Measurements from ENCODE around the gene AP1M1.

AP1M1 gene

GRCh38 chr19:16232568-16232967 is 34.9 kb downstream of the AP1M1 start:
- H3K27ac ChIP-seq (ENCODE audit: low read length) = no peak overlapping the region
- no CpG with 5 or more reads among the region's 13 CpGs for WGBS (ENCODE audit: insufficient coverage, insufficient read length)
- no peaks in the 10 kb centered on the region for H3K36me3 ChIP-seq (ENCODE audit: control insufficient read depth, insufficient read depth, low read length)
- H3K27me3 ChIP-seq (ENCODE audit: control insufficient read depth, insufficient read depth, low read length) = no peaks in the 10 kb centered on the region
- H3K4me1 ChIP-seq (ENCODE audit: control insufficient read depth, insufficient read depth, low read length) = no peaks in the 10 kb centered on the region
- H3K9me3 ChIP-seq (ENCODE audit: control insufficient read depth, insufficient read depth, low read length) = no peaks in the 10 kb centered on the region
- no peak for DNase-seq (ENCODE audit: low read depth, low spot score)
- H3K4me3 ChIP-seq (ENCODE audit: low read length) = no peak overlapping the region

- Histone ChIP-seq H3K27me3 (ENCODE audit: control insufficient read depth, insufficient read depth, low read length) (no peaks in the 10 kb centered on the region), H3K27ac (ENCODE audit: low read length) (no peak overlapping the region), H3K4me1 (ENCODE audit: control insufficient read depth, insufficient read depth, low read length) (no peaks in the 10 kb centered on the region), H3K9me3 (ENCODE audit: control insufficient read depth, insufficient read depth, low read length) (no peaks in the 10 kb centered on the region), H3K4me3 (ENCODE audit: low read length) (no peak overlapping the region), H3K36me3 (ENCODE audit: control insufficient read depth, insufficient read depth, low read length) (no peaks in the 10 kb centered on the region)
- no peak for DNase-seq (ENCODE audit: low read depth, low spot score)
- no CpG with 5 or more reads among the region's 19 CpGs for WGBS (ENCODE audit: insufficient coverage, insufficient read length)
Observed at GRCh38 chr19:16233081-16233776, 35.5 kb downstream of the AP1M1 start.

GRCh38 chr19:16233836-16234551 is 36.3 kb downstream of the AP1M1 start:
- no CpG with 5 or more reads among the region's 19 CpGs for WGBS (ENCODE audit: insufficient coverage, insufficient read length)

GRCh38 chr19:16234552-16235445 is 37.1 kb downstream of the AP1M1 start:
- Histone ChIP-seq H3K27ac (ENCODE audit: low read length) (no peak overlapping the region), H3K4me3 (ENCODE audit: low read length) (no peak overlapping the region), H3K27me3 (ENCODE audit: control insufficient read depth, insufficient read depth, low read length) (no peaks in the 10 kb centered on the region), H3K9me3 (ENCODE audit: control insufficient read depth, insufficient read depth, low read length) (no peaks in the 10 kb centered on the region), H3K4me1 (ENCODE audit: control insufficient read depth, insufficient read depth, low read length) (no peaks in the 10 kb centered on the region), H3K36me3 (ENCODE audit: control insufficient read depth, insufficient read depth, low read length) (no peaks in the 10 kb centered on the region)
- WGBS (ENCODE audit: insufficient coverage, insufficient read length) = no CpG with 5 or more reads among the region's 41 CpGs
- DNase-seq (ENCODE audit: low read depth, low spot score) = no peak

More at GRCh38 chr19:16233836-16234551, 36.3 kb downstream of the AP1M1 start:
- Histone ChIP-seq H3K36me3 (ENCODE audit: control insufficient read depth, insufficient read depth, low read length) (no peaks in the 10 kb centered on the region), H3K27ac (ENCODE audit: low read length) (no peak overlapping the region), H3K4me3 (ENCODE audit: low read length) (no peak overlapping the region), H3K9me3 (ENCODE audit: control insufficient read depth, insufficient read depth, low read length) (no peaks in the 10 kb centered on the region), H3K27me3 (ENCODE audit: control insufficient read depth, insufficient read depth, low read length) (no peaks in the 10 kb centered on the region), H3K4me1 (ENCODE audit: control insufficient read depth, insufficient read depth, low read length) (no peaks in the 10 kb centered on the region)
- no peak for DNase-seq (ENCODE audit: low read depth, low spot score)

GRCh38 chr19:16235811-16236652 is 38.3 kb downstream of the AP1M1 start:
- Histone ChIP-seq H3K9me3 (ENCODE audit: control insufficient read depth, insufficient read depth, low read length) (no peaks in the 10 kb centered on the region), H3K4me1 (ENCODE audit: control insufficient read depth, insufficient read depth, low read length) (no peaks in the 10 kb centered on the region), H3K4me3 (ENCODE audit: low read length) (no peak overlapping the region), H3K36me3 (ENCODE audit: control insufficient read depth, insufficient read depth, low read length) (no peaks in the 10 kb centered on the region), H3K27me3 (ENCODE audit: control insufficient read depth, insufficient read depth, low read length) (no peaks in the 10 kb centered on the region), H3K27ac (ENCODE audit: low read length) (no peak overlapping the region)
- no peak for DNase-seq (ENCODE audit: low read depth, low spot score)
- no CpG with 5 or more reads among the region's 21 CpGs for WGBS (ENCODE audit: insufficient coverage, insufficient read length)

GRCh38 chr19:16244091-16244490 is 46.4 kb downstream of the AP1M1 start:
- WGBS (ENCODE audit: insufficient coverage, insufficient read length) = no CpG with 5 or more reads among the region's 2 CpGs
- Histone ChIP-seq H3K9me3 (ENCODE audit: control insufficient read depth, insufficient read depth, low read length) (no peaks in the 10 kb centered on the region), H3K4me3 (ENCODE audit: low read length) (no peak overlapping the region), H3K27me3 (ENCODE audit: control insufficient read depth, insufficient read depth, low read length) (no peaks in the 10 kb centered on the region), H3K4me1 (ENCODE audit: control insufficient read depth, insufficient read depth, low read length) (no peaks in the 10 kb centered on the region), H3K27ac (ENCODE audit: low read length) (no peak overlapping the region), H3K36me3 (ENCODE audit: control insufficient read depth, insufficient read depth, low read length) (no peaks in the 10 kb centered on the region)
- DNase-seq (ENCODE audit: low read depth, low spot score) = no peak

GRCh38 chr19:16247353-16248182 is 49.9 kb downstream of the AP1M1 start:
- H3K36me3 ChIP-seq (ENCODE audit: control insufficient read depth, insufficient read depth, low read length) = no peaks in the 10 kb centered on the region
- H3K4me3 ChIP-seq (ENCODE audit: low read length) = no peak overlapping the region
- no CpG with 5 or more reads among the region's 18 CpGs for WGBS (ENCODE audit: insufficient coverage, insufficient read length)
- peak; percentile 80 for DNase-seq (ENCODE audit: low read depth, low spot score)
- H3K27ac ChIP-seq (ENCODE audit: low read length) = no peak overlapping the region
- H3K27me3 ChIP-seq (ENCODE audit: control insufficient read depth, insufficient read depth, low read length) = no peaks in the 10 kb centered on the region
- no peaks in the 10 kb centered on the region for H3K9me3 ChIP-seq (ENCODE audit: control insufficient read depth, insufficient read depth, low read length)
- no peaks in the 10 kb centered on the region for H3K4me1 ChIP-seq (ENCODE audit: control insufficient read depth, insufficient read depth, low read length)

- peak overlapping the region; percentile 12; the same call in 1 of the 2 replicates for H3K4me3 ChIP-seq (ENCODE audit: low read length)
- WGBS (ENCODE audit: insufficient coverage, insufficient read length) = no CpG with 5 or more reads among the region's 7 CpGs
- no peaks in the 10 kb centered on the region for H3K4me1 ChIP-seq (ENCODE audit: control insufficient read depth, insufficient read depth, low read length)
- no peaks in the 10 kb centered on the region for H3K27me3 ChIP-seq (ENCODE audit: control insufficient read depth, insufficient read depth, low read length)
- no peaks in the 10 kb centered on the region for H3K9me3 ChIP-seq (ENCODE audit: control insufficient read depth, insufficient read depth, low read length)
- no peaks in the 10 kb centered on the region for H3K36me3 ChIP-seq (ENCODE audit: control insufficient read depth, insufficient read depth, low read length)
- DNase-seq (ENCODE audit: low read depth, low spot score) = no peak
- H3K27ac ChIP-seq (ENCODE audit: low read length) = no peak overlapping the region
Observed at GRCh38 chr19:16248380-16249023, 50.8 kb downstream of the AP1M1 start.

- H3K27ac ChIP-seq (ENCODE audit: low read length) = no peak overlapping the region
- 0 out of 2 replicates have a peak, but pooled peaks cover 1% of the 10 kb centered on the region for H3K4me1 ChIP-seq (ENCODE audit: control insufficient read depth, insufficient read depth, low read length)
- no peak overlapping the region for H3K4me3 ChIP-seq (ENCODE audit: low read length)
- no peaks in the 10 kb centered on the region for H3K9me3 ChIP-seq (ENCODE audit: control insufficient read depth, insufficient read depth, low read length)
- no peaks in the 10 kb centered on the region for H3K36me3 ChIP-seq (ENCODE audit: control insufficient read depth, insufficient read depth, low read length)
- no peak for DNase-seq (ENCODE audit: low read depth, low spot score)
- WGBS (ENCODE audit: insufficient coverage, insufficient read length) = no CpG with 5 or more reads among the region's 10 CpGs
- no peaks in the 10 kb centered on the region for H3K27me3 ChIP-seq (ENCODE audit: control insufficient read depth, insufficient read depth, low read length)
Observed at GRCh38 chr19:16249826-16250404, 52.2 kb downstream of the AP1M1 start.
